GM12865 (cell line): ENCODE results near the gene CTNNB1.

Source experiments
- DNase-seq: peaks from one replicate; pipeline ENCODE4 v3.0.0; 2010; ENCODE audit warnings: low read depth
- H3K4me3 ChIP-seq: 2 replicates; pipeline ENCODE4 v1.5.1; 2011; ENCODE audit warnings: mild to moderate bottlenecking, low read depth, low read length, control low read depth
- CTCF ChIP-seq: IDR thresholded peaks from 2 replicates; pipeline ENCODE4 v1.5.1; 2011; ENCODE audit warnings: low read length, control low read depth, low read depth, inconsistent platforms; ENCODE audit not compliant: insufficient read depth; ENCODE audit errors: missing control alignments

CTNNB1 gene

GRCh38 chr3:41192885-41193284 is 6.4 kb upstream of the CTNNB1 start:
- TF ChIP-seq CTCF = no peak
- no peak overlapping the region for H3K4me3 ChIP-seq
- DNase-seq = no peak

- TF ChIP-seq CTCF = no peak
- DNase-seq = no peak
Measured at GRCh38 chr3:41193794-41194539, 5.3 kb upstream of the CTNNB1 start.

GRCh38 chr3:41194701-41195100 is 4.6 kb upstream of the CTNNB1 start:
- no peak overlapping the region for H3K4me3 ChIP-seq
- DNase-seq = no peak
- no peak for TF ChIP-seq CTCF

More at GRCh38 chr3:41193794-41194539, 5.3 kb upstream of the CTNNB1 start:
- H3K4me3 ChIP-seq = no peak overlapping the region

GRCh38 chr3:41195946-41196345 is 3.4 kb upstream of the CTNNB1 start:
- TF ChIP-seq CTCF = no peak
- H3K4me3 ChIP-seq = no peak overlapping the region
- DNase-seq = no peak

- H3K4me3 ChIP-seq = no peak overlapping the region
- no peak for DNase-seq
- no peak for TF ChIP-seq CTCF
Measured at GRCh38 chr3:41196499-41197410, 2.5 kb upstream of the CTNNB1 start.

- DNase-seq = no peak
- TF ChIP-seq CTCF = no peak
- no peak overlapping the region for H3K4me3 ChIP-seq
Measured at GRCh38 chr3:41198046-41198445, 1.3 kb upstream of the CTNNB1 start.
